GM19455 (cell line): ENCODE results near the gene DNAJC17.

Experiments used
- ATAC-seq: cut with Tn5 transposase; IDR thresholded peaks from one replicate; pipeline ENCODE4 v1.9.1; 2021; ENCODE audit not compliant: unreplicated experiment

The DNAJC17 gene

DNA sequence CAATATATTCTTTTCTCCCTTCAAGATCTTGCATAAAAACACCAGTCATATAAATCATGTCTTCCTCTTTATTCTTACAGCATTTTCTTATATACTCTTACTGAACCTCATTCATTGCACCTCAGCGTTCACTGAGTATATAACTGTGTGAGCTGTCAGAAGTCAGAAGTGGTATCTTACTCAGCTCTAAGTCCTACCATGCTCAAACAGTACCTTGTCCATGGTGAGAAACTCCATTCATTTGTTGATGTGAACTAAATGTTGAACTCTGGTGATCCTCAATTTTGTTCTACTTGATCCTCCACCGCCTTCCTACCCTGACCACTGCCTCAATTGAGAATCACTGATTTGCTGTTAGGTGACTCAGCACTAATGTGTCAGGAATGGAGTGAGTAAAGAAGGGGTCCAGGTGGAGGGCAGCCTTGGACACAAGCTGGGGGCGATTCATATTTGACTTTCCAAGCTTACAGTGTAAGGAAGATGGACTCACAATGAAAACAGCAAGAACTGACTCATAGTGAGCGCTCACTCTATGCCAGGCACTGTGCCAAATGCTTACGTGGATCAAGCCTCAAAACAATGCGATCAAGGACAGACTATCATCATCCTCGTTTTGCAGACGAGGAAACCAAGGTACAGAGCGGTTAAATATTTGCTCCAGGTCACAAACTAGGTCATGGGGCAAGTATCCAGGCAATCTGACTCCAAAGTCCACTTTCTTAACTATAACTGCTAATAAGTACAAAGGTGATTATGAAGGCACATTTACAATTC is 13.9 kb downstream of the DNAJC17 start:
- ATAC-seq, result no peak

DNA sequence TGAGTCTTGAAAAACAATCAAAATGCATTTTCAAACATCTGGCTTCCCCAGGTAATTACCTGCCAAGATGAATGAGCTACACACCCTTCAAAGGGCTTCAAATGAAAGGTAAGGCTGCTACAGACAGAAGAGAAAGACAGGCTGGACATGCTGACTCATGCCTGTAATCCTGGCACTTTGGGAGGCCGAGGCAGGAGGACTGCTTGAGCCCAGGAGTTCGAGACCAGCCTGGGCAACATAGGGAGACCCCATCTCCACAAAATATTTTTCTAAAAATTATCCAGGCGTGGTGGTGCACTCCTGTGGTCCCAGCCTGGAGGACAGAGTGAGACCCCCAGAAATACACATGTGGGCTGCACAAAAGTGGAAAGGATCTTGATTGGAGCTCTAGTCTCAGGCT is 14.9 kb downstream of the DNAJC17 start:
- ATAC-seq, result no peak

GRCh38 chr15:40790718-40791117 is 16.6 kb downstream of the DNAJC17 start:
- no peak for ATAC-seq

DNA sequence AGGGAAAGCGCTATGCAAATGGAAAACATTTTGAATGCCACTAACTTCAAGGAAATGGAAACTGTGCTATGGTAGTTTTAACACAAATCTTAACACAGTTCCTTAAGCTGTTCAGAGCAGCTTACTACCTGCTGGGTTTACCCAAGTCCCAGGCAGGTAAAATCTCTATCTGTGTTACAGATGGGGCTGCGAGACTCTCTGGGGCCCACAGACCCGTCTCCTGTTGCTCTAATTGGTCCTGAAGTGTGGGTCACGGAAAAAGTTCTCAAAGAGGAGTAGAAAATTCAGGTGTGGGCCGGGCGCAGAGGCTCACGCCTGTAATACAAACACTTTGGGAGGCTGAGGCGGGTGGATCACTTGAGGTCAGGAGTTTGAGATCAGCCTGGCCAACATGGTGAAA is 17.3 kb downstream of the DNAJC17 start:
- ATAC-seq, result no peak

GRCh38 chr15:40789119-40789518 is 18.2 kb downstream of the DNAJC17 start:
- ATAC-seq, result no peak

DNA sequence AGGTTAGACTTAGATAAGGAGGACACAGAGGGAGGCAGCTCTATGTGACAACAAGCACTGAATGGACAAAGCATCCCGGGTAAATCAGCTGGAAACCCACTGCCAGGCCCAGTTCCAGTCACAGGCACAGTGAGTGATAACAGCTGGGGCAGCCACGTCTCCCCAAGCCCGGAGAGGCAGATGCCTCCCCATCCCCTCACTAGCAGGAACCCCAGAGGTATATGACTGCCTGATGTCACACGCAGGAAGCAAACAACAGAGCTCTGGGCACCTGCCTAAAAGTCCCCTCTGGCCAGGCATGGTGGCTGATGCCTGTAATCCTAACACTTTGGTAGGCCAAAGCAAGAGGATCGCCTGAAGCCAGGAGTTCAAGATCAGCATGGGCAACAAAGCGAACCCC is 19.3 kb downstream of the DNAJC17 start:
- no peak for ATAC-seq

DNA sequence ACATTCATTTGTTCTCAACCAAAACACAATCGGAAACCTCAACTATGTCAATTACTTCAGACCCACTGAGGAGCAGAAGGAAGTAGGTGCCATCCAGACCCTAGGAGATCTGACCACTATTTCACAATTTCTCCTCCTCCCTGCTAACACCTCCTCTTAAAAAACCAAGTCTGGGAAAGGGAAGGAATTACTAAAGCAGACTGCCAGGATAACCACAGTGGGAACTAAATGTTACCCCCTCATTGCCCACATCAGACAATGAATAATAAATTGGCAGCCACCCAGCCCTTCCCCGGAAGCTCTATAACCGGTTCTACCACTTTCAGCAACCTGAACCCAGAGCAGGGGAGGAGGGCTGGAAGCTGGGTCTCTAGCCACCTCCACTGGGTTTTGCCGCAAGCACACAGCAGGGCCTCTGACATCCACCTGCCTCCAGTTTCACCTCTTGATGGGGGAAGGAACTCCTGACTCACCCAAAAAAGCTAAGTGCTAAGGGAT is 19.9 kb downstream of the DNAJC17 start:
- no peak for ATAC-seq

GRCh38 chr15:40785814-40786213 is 21.5 kb downstream of the DNAJC17 start:
- no peak for ATAC-seq

GRCh38 chr15:40785164-40785563 is 22.1 kb downstream of the DNAJC17 start:
- no peak for ATAC-seq

GRCh38 chr15:40782609-40783227 is 24.6 kb downstream of the DNAJC17 start:
- ATAC-seq, result no peak

- ATAC-seq, result no peak
These were observed 30.6 kb downstream of the DNAJC17 start for GRCh38 chr15:40776537-40777141.

DNA sequence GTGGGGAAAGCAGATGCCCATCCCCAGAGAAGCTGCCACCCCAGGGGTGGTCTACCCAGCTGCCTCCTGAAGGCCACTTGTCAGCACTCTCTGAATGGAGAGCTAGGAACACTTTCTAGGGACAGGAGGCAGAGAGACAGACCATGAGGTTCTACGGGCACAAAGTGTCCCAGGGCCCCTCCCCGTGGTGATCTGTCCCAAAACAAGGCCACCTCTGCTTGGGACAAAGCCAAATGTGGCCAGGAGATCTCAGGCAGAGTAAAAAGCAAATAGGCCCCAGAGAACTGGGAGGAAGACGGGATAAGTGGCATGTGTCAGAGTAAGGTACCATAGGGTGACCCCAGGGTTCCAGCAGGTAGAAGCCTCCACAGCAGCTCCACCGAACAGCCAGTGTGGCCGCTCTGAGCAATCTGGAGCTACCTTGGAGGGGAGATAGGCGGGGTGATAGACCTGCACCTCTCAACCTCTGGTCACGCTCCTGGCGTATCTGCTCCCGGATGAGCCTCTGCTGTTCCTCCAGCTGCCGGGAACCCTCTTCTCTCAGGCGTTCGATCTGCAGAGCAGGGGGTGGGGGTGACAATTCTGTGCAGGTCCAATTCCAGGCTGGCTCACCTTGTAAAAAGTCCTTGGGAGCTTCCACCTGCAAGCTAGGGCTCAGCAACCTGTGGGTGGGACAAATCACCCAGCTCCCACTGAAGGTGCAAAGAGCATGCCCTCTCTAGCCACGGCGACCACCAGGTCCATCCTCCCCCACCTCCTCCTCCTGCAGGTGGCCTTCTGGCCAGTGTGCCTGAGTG is 31.3 kb downstream of the DNAJC17 start:
- no peak for ATAC-seq

DNA sequence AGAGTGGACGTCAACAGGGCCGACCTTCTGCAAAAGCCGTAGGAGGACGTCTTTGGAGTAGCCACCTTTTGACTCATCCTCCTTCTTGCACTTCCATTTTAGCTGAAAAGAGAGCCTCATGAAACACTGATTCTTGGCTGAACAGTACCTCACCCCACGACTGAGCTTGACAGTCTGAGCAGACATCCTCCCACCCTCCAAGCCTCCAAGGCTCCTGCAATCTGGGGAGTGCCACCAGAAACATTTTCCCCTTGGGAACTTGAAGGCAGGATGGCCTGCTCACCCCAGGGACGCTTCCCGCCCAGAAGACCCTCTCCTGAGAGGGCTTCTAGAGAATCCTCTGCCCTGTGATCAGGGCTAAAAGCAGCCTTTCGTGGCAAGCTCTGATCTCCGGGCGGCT is 32.3 kb downstream of the DNAJC17 start:
- no peak for ATAC-seq

GRCh38 chr15:40773902-40774301 is 33.4 kb downstream of the DNAJC17 start:
- no peak for ATAC-seq

- no peak for ATAC-seq
These were observed 33.8 kb downstream of the DNAJC17 start for GRCh38 chr15:40773496-40773895.

DNA sequence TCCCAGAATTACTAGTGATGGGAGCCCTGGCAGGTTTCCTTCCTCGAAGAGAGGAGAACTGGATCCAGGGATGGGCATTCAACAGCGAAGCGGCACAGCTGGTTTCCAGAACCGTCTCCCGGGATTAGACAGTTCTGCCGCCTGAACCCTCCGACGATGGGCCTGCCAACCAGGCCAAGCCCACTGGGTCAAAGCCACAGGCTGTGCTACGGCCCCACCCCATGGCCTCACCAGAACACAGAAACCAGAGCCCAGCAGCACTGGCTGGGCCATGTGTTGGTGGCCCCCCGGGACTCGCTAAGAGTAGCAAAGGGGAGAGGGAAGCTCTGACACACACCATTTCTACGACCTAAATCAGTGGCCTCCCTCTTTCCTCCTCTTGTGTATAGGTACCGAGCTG is 35.3 kb downstream of the DNAJC17 start:
- ATAC-seq, result no peak

DNA sequence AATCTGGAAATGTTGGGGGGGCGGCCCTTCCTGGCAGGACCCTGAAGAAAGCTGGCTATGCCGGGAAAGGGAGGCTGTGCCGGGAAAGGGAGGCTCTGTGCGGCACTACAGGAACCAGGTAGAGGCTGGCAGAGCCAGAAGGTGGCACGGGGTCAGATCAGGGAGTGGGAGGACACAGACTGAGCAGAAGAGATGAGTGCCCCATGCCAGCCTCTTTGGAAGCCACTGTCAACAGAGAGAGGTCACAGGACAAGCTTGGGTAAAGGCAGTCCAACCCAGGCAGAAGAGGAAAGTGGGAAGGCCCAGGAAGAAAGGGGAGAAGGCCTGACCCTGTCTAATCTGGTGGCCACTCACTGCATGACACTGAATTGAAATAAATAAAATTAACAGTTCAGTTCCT is 36.0 kb downstream of the DNAJC17 start:
- ATAC-seq, result no peak

DNA sequence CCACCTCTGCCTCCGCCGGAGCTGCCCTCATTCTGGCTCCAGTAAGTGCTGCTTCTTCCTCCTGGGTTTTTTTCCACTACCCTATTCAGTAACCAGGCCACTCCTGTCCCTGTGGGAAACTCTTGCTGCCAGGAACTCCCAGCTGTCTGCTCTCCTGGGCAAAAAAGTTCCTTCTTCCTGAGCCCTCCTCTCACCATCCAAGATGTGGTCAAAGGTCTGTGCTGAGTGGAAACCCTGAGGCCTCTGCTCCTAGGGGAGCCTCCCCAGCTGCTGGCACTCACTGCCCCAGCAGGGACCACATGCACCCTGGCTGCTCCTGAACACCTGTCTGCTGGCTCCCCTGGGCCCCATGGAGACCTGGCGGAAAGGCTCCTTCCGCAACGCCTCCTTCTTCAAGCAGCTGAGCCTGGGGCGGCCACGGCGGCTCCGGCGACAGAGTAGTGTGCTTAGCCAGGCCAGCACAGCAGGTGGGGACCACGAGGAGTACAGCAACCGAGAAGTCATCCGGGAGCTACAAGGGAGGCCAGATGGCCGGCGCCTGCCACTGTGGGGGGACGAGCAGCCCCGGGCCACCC is 37.0 kb downstream of the DNAJC17 start:
- ATAC-seq, result no peak

- ATAC-seq, result no peak
These were observed 37.8 kb downstream of the DNAJC17 start, which contains the start of gene C15orf62 for GRCh38 chr15:40769274-40770146. TSS of gene C15orf62 (plus strand) at chr15:40769980. CDS start at chr15:40770496, 516 bp downstream.
